ENCODE results near the gene DTYMK. TPM values are rescaled to one million over a fixed set of nuclear protein-coding genes. Genes with fewer than 3 reads are reported as not detected.

The DTYMK gene
- total RNA-seq, 4 donors from 2014 or later, result 7.7 to 18.7 (median 11.0) TPM

GRCh38 chr2:241652722-241653121, 33.9 kb downstream of the DTYMK start:
- Histone ChIP-seq H3K4me1 (peaks cover 0 to 24% (median 0%) of the 10 kb centered on the region in 3 donors), H3K27me3 (no peaks in the 10 kb centered on the region), H3K36me3 (peaks cover 0 to 69% of the 10 kb centered on the region in 2 donors), H3K27ac (no peak overlapping the region), H3K9me3 (no peaks in the 10 kb centered on the region), H3K4me3 (no peak overlapping the region)
- no peak for ATAC-seq
- 88% methylated on average over 1 of the region's 9 CpGs; no CpG with 5 or more reads in 1 of the 2 donors for WGBS, 2 donors (ENCODE audit: low coverage in 1 of 2)
- TF ChIP-seq POLR2AphosphoS5 (IDR thresholded peaks at IDR 0.05), result no peak
- TF ChIP-seq CTCF (IDR thresholded peaks at IDR 0.05), result no peak
- no peak for TF ChIP-seq EP300 (IDR thresholded peaks at IDR 0.05)
- no peak for TF ChIP-seq POLR2A (IDR thresholded peaks at IDR 0.05)

GRCh38 chr2:241652142-241652541, 34.5 kb downstream of the DTYMK start:
- Histone ChIP-seq H3K4me3 (no peak overlapping the region), H3K4me1 (peaks cover 0 to 29% (median 0%) of the 10 kb centered on the region in 3 donors), H3K27me3 (no peaks in the 10 kb centered on the region), H3K27ac (no peak overlapping the region), H3K36me3 (peaks cover 0 to 63% of the 10 kb centered on the region in 2 donors), H3K9me3 (no peaks in the 10 kb centered on the region)
- TF ChIP-seq POLR2A (IDR thresholded peaks at IDR 0.05) (no peak), EP300 (IDR thresholded peaks at IDR 0.05) (no peak), POLR2AphosphoS5 (IDR thresholded peaks at IDR 0.05) (no peak), CTCF (IDR thresholded peaks at IDR 0.05) (no peak)
- ATAC-seq, result no peak
- 91 to 100% methylated on average over 2 to 7 of the region's 9 CpGs for WGBS, 2 donors (ENCODE audit: low coverage in 1 of 2)

GRCh38 chr2:241649927-241650326, 36.7 kb downstream of the DTYMK start:
- Histone ChIP-seq H3K4me3 (no peak overlapping the region), H3K27ac (no peak overlapping the region), H3K36me3 (peaks cover 0 to 41% of the 10 kb centered on the region in 2 donors), H3K9me3 (no peaks in the 10 kb centered on the region), H3K4me1 (peaks cover 2 to 51% (median 9%) of the 10 kb centered on the region in 3 donors), H3K27me3 (no peaks in the 10 kb centered on the region)
- ATAC-seq, result no peak
- no peak for TF ChIP-seq POLR2AphosphoS5 (IDR thresholded peaks at IDR 0.05)
- TF ChIP-seq EP300 (IDR thresholded peaks at IDR 0.05), result no peak
- TF ChIP-seq CTCF (IDR thresholded peaks at IDR 0.05), result no peak
- no peak for TF ChIP-seq POLR2A (IDR thresholded peaks at IDR 0.05)
- WGBS, 2 donors (ENCODE audit: low coverage in 1 of 2), result 86% methylated on average over 1 of the region's 6 CpGs; no CpG with 5 or more reads in 1 of the 2 donors

GRCh38 chr2:241649404-241649803, 37.2 kb downstream of the DTYMK start:
- TF ChIP-seq CTCF (IDR thresholded peaks at IDR 0.05), result no peak
- TF ChIP-seq EP300 (IDR thresholded peaks at IDR 0.05), result no peak
- no peak for TF ChIP-seq POLR2AphosphoS5 (IDR thresholded peaks at IDR 0.05)
- TF ChIP-seq POLR2A (IDR thresholded peaks at IDR 0.05), result no peak
- Histone ChIP-seq H3K9me3 (no peaks in the 10 kb centered on the region), H3K36me3 (peaks cover 0 to 36% of the 10 kb centered on the region in 2 donors), H3K4me3 (no peak overlapping the region), H3K4me1 (peaks cover 2 to 51% (median 9%) of the 10 kb centered on the region in 3 donors), H3K27ac (no peak overlapping the region), H3K27me3 (no peaks in the 10 kb centered on the region)
- no peak for ATAC-seq
- 60 to 90% methylated on average over 2 to 4 of the region's 4 CpGs for WGBS, 2 donors (ENCODE audit: low coverage in 1 of 2)

- H3K36me3 ChIP-seq, result peaks cover 0 to 27% of the 10 kb centered on the region in 2 donors
- no peaks in the 10 kb centered on the region for H3K27me3 ChIP-seq
- H3K4me1 ChIP-seq, result peaks cover 2 to 51% (median 9%) of the 10 kb centered on the region in 3 donors
- H3K27ac ChIP-seq, result no peak overlapping the region
- no peak overlapping the region for H3K4me3 ChIP-seq
- ATAC-seq, result no peak
- TF ChIP-seq EP300 (IDR thresholded peaks at IDR 0.05), result no peak
- TF ChIP-seq POLR2A (IDR thresholded peaks at IDR 0.05), result no peak
- TF ChIP-seq CTCF (IDR thresholded peaks at IDR 0.05), result no peak
- no peak for TF ChIP-seq POLR2AphosphoS5 (IDR thresholded peaks at IDR 0.05)
- H3K9me3 ChIP-seq, result no peaks in the 10 kb centered on the region
- 73 to 81% methylated on average over 5 of the region's 6 CpGs for WGBS, 2 donors (ENCODE audit: low coverage in 1 of 2)
Observed at GRCh38 chr2:241648453-241648852, 38.2 kb downstream of the DTYMK start.

Data from gastroesophageal sphincter (tissue), 4 donors.